Progenitor cell of endocrine pancreas (in vitro differentiated cells): Measurements from ENCODE around the gene MSI2. TPM values are rescaled to one million over a fixed set of nuclear protein-coding genes. Genes with fewer than 3 reads are reported as not detected.

Source experiments
- DNase-seq: peaks from one replicate; pipeline ENCODE4 v3.0.0; 2021; ENCODE audit warnings: low spot score; ENCODE audit not compliant: unreplicated experiment
- H3K27ac Mint-ChIP-seq: 2 replicates; pipeline ENCODE4 v1.8.0; 2021; ENCODE audit warnings: mild to moderate bottlenecking, moderate library complexity, mixed read lengths
- H3K27me3 Mint-ChIP-seq: 2 replicates; pipeline ENCODE4 v1.8.0; 2021; ENCODE audit warnings: mixed read lengths
- H3K36me3 Mint-ChIP-seq: 2 replicates; pipeline ENCODE4 v1.8.0; 2022; ENCODE audit warnings: mixed read lengths; ENCODE audit not compliant: insufficient read depth
- H3K4me1 Mint-ChIP-seq: 2 replicates; pipeline ENCODE4 v1.8.0; 2021; ENCODE audit warnings: low read depth, mixed read lengths
- H3K4me3 Mint-ChIP-seq: 2 replicates; pipeline ENCODE4 v1.8.0; 2021; ENCODE audit warnings: low read depth, mild to moderate bottlenecking, moderate library complexity, mixed read lengths
- H3K9me3 Mint-ChIP-seq: 2 replicates; pipeline ENCODE4 v1.8.0; 2021; ENCODE audit warnings: low read depth, mixed read lengths
- CTCF ChIP-seq: fragments of 200-600 bp; sonication (generic); IDR thresholded peaks from one replicate; pipeline ENCODE4 v1.5.0; 2021; ENCODE audit warnings: antibody characterized with exemption, mild to moderate bottlenecking; ENCODE audit not compliant: unreplicated experiment
- total RNA-seq: library from RNA; stranded (reverse); gene quantifications from 2 replicates; pipeline ENCODE4 v1.2.1, GENCODE V29; 2021

Gene MSI2
- total RNA-seq, 1 donor from 2014 or later: 164 TPM

- TF ChIP-seq CTCF: no peak
- H3K36me3 Mint-ChIP-seq: peaks cover 15% of the 10 kb centered on the region
- H3K4me3 Mint-ChIP-seq: no peak overlapping the region
- no peak for DNase-seq
- H3K27me3 Mint-ChIP-seq: no peaks in the 10 kb centered on the region
- peaks cover 2% of the 10 kb centered on the region for H3K4me1 Mint-ChIP-seq
- H3K27ac Mint-ChIP-seq: no peak overlapping the region
- peaks cover 12% of the 10 kb centered on the region for H3K9me3 Mint-ChIP-seq
Observed at GRCh38 chr17:57687642-57688041, 431.3 kb downstream of the MSI2 start.

GRCh38 chr17:57689254-57689653 is 432.9 kb downstream of the MSI2 start:
- H3K27ac Mint-ChIP-seq: no peak overlapping the region
- H3K9me3 Mint-ChIP-seq: peaks cover 19% of the 10 kb centered on the region
- H3K36me3 Mint-ChIP-seq: peaks cover 7% of the 10 kb centered on the region
- H3K27me3 Mint-ChIP-seq: no peaks in the 10 kb centered on the region
- no peak for DNase-seq
- no peak for TF ChIP-seq CTCF
- no peak overlapping the region for H3K4me3 Mint-ChIP-seq
- peaks cover 2% of the 10 kb centered on the region for H3K4me1 Mint-ChIP-seq

- H3K27ac Mint-ChIP-seq: no peak overlapping the region
- peaks cover 3% of the 10 kb centered on the region for H3K36me3 Mint-ChIP-seq
- TF ChIP-seq CTCF: no peak
- H3K9me3 Mint-ChIP-seq: peaks cover 24% of the 10 kb centered on the region
- no peak overlapping the region for H3K4me3 Mint-ChIP-seq
- H3K27me3 Mint-ChIP-seq: no peaks in the 10 kb centered on the region
- no peak for DNase-seq
- no peaks in the 10 kb centered on the region for H3K4me1 Mint-ChIP-seq
Observed at GRCh38 chr17:57691939-57692338, 435.6 kb downstream of the MSI2 start.

- Mint-ChIP-seq H3K27me3 (no peaks in the 10 kb centered on the region), H3K4me3 (no peak overlapping the region), H3K9me3 (peaks cover 24% of the 10 kb centered on the region), H3K27ac (no peak overlapping the region), H3K36me3 (peaks cover 3% of the 10 kb centered on the region), H3K4me1 (no peaks in the 10 kb centered on the region)
- no peak for TF ChIP-seq CTCF
- DNase-seq: no peak
Observed at GRCh38 chr17:57692770-57693169, 436.4 kb downstream of the MSI2 start.

GRCh38 chr17:57694051-57694450 is 437.7 kb downstream of the MSI2 start:
- DNase-seq: no peak
- no peaks in the 10 kb centered on the region for H3K27me3 Mint-ChIP-seq
- no peak for TF ChIP-seq CTCF
- no peak overlapping the region for H3K27ac Mint-ChIP-seq
- H3K36me3 Mint-ChIP-seq: peaks cover 3% of the 10 kb centered on the region
- peaks cover 24% of the 10 kb centered on the region for H3K9me3 Mint-ChIP-seq
- H3K4me3 Mint-ChIP-seq: no peak overlapping the region
- H3K4me1 Mint-ChIP-seq: no peaks in the 10 kb centered on the region
